Thyroid gland (tissue), 4 donors: ENCODE results near the gene TRIM46.

Source experiments
- POLR2A ChIP-seq, 2 donors: fragments of 450-650 bp; IDR thresholded peaks; one replicate each; pipeline ENCODE4 v1.6.1; 2017; ENCODE audit warnings: antibody characterized with exemption in 2 of 2, mild to moderate bottlenecking in 2 of 2, moderate library complexity in 1 of 2
- TF ChIP-seq, protein P1 (sequence below), 6 experiments: fragments of 200-600 bp in 3 of 6; fragments of 450-650 bp in 3 of 6; sonication (generic) in 3 of 6; IDR thresholded peaks; one replicate each; pipeline ENCODE4 v1.5.1; 2016 to 2019; ENCODE audit warnings: antibody characterized with exemption in 6 of 6, mild to moderate bottlenecking in 2 of 6, inconsistent platforms in 1 of 6, moderate library complexity in 1 of 6

DNA sequence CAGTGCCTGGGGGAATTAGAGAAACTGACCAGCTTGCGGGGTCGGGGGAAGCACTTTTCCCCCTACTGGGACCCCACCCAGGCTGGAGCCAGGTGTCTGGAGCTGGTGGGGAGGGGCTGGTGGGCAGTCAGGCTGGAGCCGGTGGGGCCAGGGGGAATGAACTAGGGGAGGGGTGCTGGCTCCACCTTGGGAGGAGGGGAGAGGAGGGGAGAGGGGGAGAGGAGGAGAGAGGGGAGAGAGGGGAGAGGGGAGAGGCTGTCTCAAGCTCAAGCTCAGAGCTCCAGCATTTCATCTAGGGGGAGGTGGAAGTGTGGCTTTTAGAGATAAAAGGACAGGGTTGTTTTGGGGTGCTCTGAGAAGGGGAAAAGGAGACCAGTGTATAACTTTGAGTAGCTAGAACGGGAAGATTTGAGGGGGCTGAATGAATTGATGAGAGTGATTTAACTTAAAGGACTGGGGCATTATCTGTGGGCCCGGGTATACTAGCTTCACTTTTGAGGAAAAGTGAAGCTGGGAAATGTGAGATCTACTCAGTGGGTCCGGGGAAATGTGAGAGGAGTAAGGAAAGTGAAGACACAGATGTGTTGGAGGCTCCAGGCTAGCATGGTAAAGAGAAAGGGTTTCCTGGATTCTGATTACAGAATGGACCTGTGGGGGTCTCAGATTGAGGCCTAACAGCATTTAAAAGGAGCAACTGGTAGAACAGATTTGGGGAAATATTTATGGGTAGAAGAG is 43.2 kb upstream of the TRIM46 start:
- TF ChIP-seq, protein P1, sequence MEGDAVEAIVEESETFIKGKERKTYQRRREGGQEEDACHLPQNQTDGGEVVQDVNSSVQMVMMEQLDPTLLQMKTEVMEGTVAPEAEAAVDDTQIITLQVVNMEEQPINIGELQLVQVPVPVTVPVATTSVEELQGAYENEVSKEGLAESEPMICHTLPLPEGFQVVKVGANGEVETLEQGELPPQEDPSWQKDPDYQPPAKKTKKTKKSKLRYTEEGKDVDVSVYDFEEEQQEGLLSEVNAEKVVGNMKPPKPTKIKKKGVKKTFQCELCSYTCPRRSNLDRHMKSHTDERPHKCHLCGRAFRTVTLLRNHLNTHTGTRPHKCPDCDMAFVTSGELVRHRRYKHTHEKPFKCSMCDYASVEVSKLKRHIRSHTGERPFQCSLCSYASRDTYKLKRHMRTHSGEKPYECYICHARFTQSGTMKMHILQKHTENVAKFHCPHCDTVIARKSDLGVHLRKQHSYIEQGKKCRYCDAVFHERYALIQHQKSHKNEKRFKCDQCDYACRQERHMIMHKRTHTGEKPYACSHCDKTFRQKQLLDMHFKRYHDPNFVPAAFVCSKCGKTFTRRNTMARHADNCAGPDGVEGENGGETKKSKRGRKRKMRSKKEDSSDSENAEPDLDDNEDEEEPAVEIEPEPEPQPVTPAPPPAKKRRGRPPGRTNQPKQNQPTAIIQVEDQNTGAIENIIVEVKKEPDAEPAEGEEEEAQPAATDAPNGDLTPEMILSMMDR (IDR thresholded peaks at IDR 0.05) = no peak
- no peak for TF ChIP-seq POLR2A (IDR thresholded peaks at IDR 0.05)
